ENCODE data around the gene RUNX1. TPM values are rescaled to one million over a fixed set of nuclear protein-coding genes. Genes with fewer than 3 reads are reported as not detected.

RUNX1 gene
- total RNA-seq, 1 experiment from 2014 or later, result 86.2 TPM

GRCh38 chr21:34754690-34755647, 294.1 kb downstream of the RUNX1 start:
- H3K4me1 Mint-ChIP-seq (ENCODE audit: insufficient read depth, unreplicated experiment), result no peaks in the 10 kb centered on the region

GRCh38 chr21:34748862-34749261, 300.2 kb downstream of the RUNX1 start:
- DNase-seq (ENCODE audit: unreplicated experiment), result no peak
- H3K4me3 Mint-ChIP-seq (ENCODE audit: unreplicated experiment), result no peak overlapping the region
- BruUV-seq (replicated peaks), result no TSS peak
- no peaks in the 10 kb centered on the region for H3K9me3 Mint-ChIP-seq (ENCODE audit: unreplicated experiment)
- H3K27ac Mint-ChIP-seq (ENCODE audit: low read depth, unreplicated experiment), result no peak overlapping the region
- POLR2A ChIA-PET, result no interaction called here
- no peaks in the 10 kb centered on the region for H3K36me3 Mint-ChIP-seq (ENCODE audit: insufficient read depth, unreplicated experiment)
- CTCF ChIA-PET, result interaction anchor here (0.6 kb wide), 1 partner anchor 56 kb away, joined by 3 read pairs; no protein-coding TSS in a partner anchor
- peaks cover 18% of the 10 kb centered on the region for H3K4me1 Mint-ChIP-seq (ENCODE audit: insufficient read depth, unreplicated experiment)
- intact Hi-C loops (cut with micrococcal nuclease), result loop anchor here (10.0 kb wide), 1 partner anchor 866 kb away; no protein-coding TSS in a partner anchor
- no peak for TF ChIP-seq CTCF (IDR thresholded peaks at IDR 0.05; ENCODE audit: unreplicated experiment)
- no peaks in the 10 kb centered on the region for H3K27me3 Mint-ChIP-seq (ENCODE audit: insufficient read depth, unreplicated experiment)

More at GRCh38 chr21:34754690-34755647, 294.1 kb downstream of the RUNX1 start:
- no peak overlapping the region for H3K27ac Mint-ChIP-seq (ENCODE audit: low read depth, unreplicated experiment)
- H3K36me3 Mint-ChIP-seq (ENCODE audit: insufficient read depth, unreplicated experiment), result no peaks in the 10 kb centered on the region
- intact Hi-C loops (cut with micrococcal nuclease), result no loop called here
- CTCF ChIA-PET, result interaction anchor here (0.9 to 1.1 kb wide), 3 partner anchors 9 to 132 kb away, joined by 3 to 4 read pairs (median 3); no protein-coding TSS in a partner anchor
- no peak for DNase-seq (ENCODE audit: unreplicated experiment)
- H3K27me3 Mint-ChIP-seq (ENCODE audit: insufficient read depth, unreplicated experiment), result no peaks in the 10 kb centered on the region
- H3K9me3 Mint-ChIP-seq (ENCODE audit: unreplicated experiment), result no peaks in the 10 kb centered on the region
- BruUV-seq (replicated peaks), result no TSS peak
- POLR2A ChIA-PET, result interaction anchor here (0.6 to 1.4 kb wide), 5 partner anchors 9 to 134 kb away, joined by 3 to 4 read pairs (median 3); no protein-coding TSS in a partner anchor
- no peak overlapping the region for H3K4me3 Mint-ChIP-seq (ENCODE audit: unreplicated experiment)
- TF ChIP-seq CTCF (IDR thresholded peaks at IDR 0.05; ENCODE audit: unreplicated experiment), result no peak

GRCh38 chr21:34745557-34746255, 303.4 kb downstream of the RUNX1 start:
- H3K27ac Mint-ChIP-seq (ENCODE audit: low read depth, unreplicated experiment), result no peak overlapping the region
- TF ChIP-seq CTCF (IDR thresholded peaks at IDR 0.05; ENCODE audit: unreplicated experiment), result peak; percentile 95
- no TSS peak for BruUV-seq (replicated peaks)

More at GRCh38 chr21:34745557-34746255, 303.4 kb downstream of the RUNX1 start:
- ChIA-PET CTCF (interaction anchor here (0.6 to 4.5 kb wide), 50 partner anchors 10 to 1282 kb away, joined by 3 to 56 read pairs (median 4); no protein-coding TSS in a partner anchor), POLR2A (interaction anchor here (0.7 to 3.8 kb wide), 23 partner anchors 9 to 1187 kb away, joined by 3 to 101 read pairs (median 5); no protein-coding TSS in a partner anchor)
- intact Hi-C loops (cut with micrococcal nuclease), result loop anchor here (1.0 to 10.0 kb wide), 10 partner anchors 52 to 1195 kb away; no protein-coding TSS in a partner anchor
- H3K9me3 Mint-ChIP-seq (ENCODE audit: unreplicated experiment), result peaks cover 5% of the 10 kb centered on the region
- no peaks in the 10 kb centered on the region for H3K36me3 Mint-ChIP-seq (ENCODE audit: insufficient read depth, unreplicated experiment)
- peaks cover 26% of the 10 kb centered on the region for H3K4me1 Mint-ChIP-seq (ENCODE audit: insufficient read depth, unreplicated experiment)
- H3K4me3 Mint-ChIP-seq (ENCODE audit: unreplicated experiment), result no peak overlapping the region
- H3K27me3 Mint-ChIP-seq (ENCODE audit: insufficient read depth, unreplicated experiment), result no peaks in the 10 kb centered on the region
- peak; percentile 83 for DNase-seq (ENCODE audit: unreplicated experiment)
